Nephron progenitor cell (in vitro differentiated cells): ENCODE measurements around the gene UTS2R.
A peak's percentile ranks its signal among the peaks of the same experiment; 100 is the strongest.

Experiments
- DNase-seq: peaks from one replicate; pipeline ENCODE4 v3.0.0; 2021
- H3K27ac Mint-ChIP-seq: 2 replicates; pipeline ENCODE4 v1.8.0; 2021; ENCODE audit warnings: mild to moderate bottlenecking, moderate library complexity, mixed read lengths
- H3K27me3 Mint-ChIP-seq: 2 replicates; pipeline ENCODE4 v1.8.0; 2021; ENCODE audit warnings: mild to moderate bottlenecking, low read depth, mixed read lengths; ENCODE audit not compliant: poor library complexity
- H3K36me3 Mint-ChIP-seq: 2 replicates; pipeline ENCODE4 v1.8.0; 2021; ENCODE audit warnings: low read depth, mixed read lengths
- H3K4me1 Mint-ChIP-seq: 2 replicates; pipeline ENCODE4 v1.8.0; 2021; ENCODE audit warnings: mixed read lengths
- H3K4me3 Mint-ChIP-seq: 2 replicates; pipeline ENCODE4 v1.8.0; 2021; ENCODE audit warnings: mild to moderate bottlenecking, moderate library complexity, mixed read lengths
- H3K9me3 Mint-ChIP-seq: 2 replicates; pipeline ENCODE4 v1.8.0; 2021; ENCODE audit warnings: mild to moderate bottlenecking, moderate library complexity, mixed read lengths
- TF ChIP-seq, protein P1 (sequence below): fragments of 200-600 bp; sonication (generic); IDR thresholded peaks from 2 replicates; pipeline ENCODE4 v1.5.0; 2021; ENCODE audit warnings: antibody characterized with exemption

The UTS2R gene

DNA sequence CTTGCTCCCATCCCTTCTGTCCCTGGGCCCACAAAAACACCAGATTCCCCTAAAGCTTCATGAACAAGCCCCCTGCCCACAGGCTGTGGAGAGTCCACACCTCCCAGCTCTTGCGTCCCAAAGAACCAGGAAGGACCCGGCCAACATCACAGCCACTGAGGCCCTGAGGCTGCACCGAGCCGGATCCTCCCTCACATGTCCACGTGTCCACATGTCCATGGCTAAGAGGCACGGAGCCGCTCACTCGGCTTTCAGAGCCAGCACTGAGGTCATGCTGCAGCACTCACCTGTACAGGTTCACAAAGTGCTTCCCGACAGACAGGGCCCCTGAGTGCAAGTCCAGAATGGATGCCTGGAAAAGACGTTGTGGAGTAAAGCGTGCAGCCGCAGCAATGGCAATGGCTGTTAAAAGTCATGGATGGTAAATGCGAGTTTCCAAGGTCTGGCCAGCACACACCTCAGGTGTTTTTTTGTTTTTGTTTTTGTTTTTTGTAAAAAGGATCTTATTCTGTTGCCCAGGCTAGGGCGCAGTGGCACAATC is 34.6 kb downstream of the UTS2R start:
- H3K27me3 Mint-ChIP-seq: no peaks in the 10 kb centered on the region
- H3K9me3 Mint-ChIP-seq: no peaks in the 10 kb centered on the region
- H3K4me1 Mint-ChIP-seq: peaks cover 12% of the 10 kb centered on the region
- TF ChIP-seq, protein P1, sequence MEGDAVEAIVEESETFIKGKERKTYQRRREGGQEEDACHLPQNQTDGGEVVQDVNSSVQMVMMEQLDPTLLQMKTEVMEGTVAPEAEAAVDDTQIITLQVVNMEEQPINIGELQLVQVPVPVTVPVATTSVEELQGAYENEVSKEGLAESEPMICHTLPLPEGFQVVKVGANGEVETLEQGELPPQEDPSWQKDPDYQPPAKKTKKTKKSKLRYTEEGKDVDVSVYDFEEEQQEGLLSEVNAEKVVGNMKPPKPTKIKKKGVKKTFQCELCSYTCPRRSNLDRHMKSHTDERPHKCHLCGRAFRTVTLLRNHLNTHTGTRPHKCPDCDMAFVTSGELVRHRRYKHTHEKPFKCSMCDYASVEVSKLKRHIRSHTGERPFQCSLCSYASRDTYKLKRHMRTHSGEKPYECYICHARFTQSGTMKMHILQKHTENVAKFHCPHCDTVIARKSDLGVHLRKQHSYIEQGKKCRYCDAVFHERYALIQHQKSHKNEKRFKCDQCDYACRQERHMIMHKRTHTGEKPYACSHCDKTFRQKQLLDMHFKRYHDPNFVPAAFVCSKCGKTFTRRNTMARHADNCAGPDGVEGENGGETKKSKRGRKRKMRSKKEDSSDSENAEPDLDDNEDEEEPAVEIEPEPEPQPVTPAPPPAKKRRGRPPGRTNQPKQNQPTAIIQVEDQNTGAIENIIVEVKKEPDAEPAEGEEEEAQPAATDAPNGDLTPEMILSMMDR: no peak
- peaks cover 26% of the 10 kb centered on the region for H3K36me3 Mint-ChIP-seq
- no peak overlapping the region for H3K4me3 Mint-ChIP-seq
- no peak overlapping the region for H3K27ac Mint-ChIP-seq
- no peak for DNase-seq

DNA sequence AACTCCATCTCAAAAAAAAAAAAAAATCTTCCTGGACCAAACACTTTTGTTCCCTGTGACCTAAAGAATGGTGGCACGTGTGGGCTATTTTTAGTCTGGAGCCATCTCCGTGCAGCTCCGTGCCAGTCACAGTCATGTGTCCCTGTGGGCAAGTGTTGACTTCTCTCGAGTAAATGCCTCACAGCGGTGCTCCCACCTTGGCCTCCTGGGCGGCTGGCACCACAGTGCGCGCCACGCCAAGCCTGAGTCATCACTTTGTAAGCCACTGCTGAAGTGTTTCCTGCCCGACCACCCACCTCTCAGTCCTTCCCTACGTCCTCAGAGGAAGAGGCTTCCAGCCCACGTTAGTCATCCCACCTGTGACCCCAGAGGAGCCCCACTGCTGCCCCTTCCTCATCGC is 35.7 kb downstream of the UTS2R start:
- Mint-ChIP-seq H3K4me3 (no peak overlapping the region), H3K36me3 (peaks cover 20% of the 10 kb centered on the region), H3K9me3 (no peaks in the 10 kb centered on the region), H3K4me1 (peaks cover 12% of the 10 kb centered on the region), H3K27me3 (no peaks in the 10 kb centered on the region), H3K27ac (no peak overlapping the region)
- TF ChIP-seq, protein P1: no peak
- DNase-seq: no peak

DNA sequence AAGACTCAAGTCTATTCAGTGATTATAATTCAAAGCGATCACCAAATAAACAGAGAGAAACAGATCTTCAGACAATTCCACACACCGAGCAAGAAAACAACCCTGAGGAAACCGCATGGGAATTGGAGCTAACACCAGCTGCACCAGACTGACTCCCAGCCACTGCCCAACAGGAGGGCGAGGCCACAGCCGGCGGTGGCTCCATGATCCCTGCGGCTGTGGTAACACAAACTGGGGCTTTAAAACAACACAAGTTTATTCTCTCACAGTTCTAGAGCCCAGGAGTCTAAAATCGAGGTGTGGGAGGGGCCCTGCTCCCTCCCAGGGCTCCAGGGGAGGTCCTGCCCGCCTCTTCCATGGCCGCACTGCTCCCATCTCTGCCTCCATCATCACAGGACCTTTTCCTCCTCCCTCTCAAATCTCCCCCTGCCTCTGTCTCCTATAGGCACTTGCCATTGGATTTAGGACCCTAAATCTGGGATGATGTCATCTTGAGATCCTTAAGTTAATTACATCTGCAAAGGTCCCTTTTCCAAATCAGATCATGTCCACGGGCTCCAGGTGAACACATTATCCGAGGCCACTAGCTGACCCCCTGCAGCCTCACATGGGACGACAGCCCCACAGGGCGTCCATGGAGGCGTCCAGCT is 36.8 kb downstream of the UTS2R start:
- DNase-seq: no peak
- peaks cover 15% of the 10 kb centered on the region for H3K36me3 Mint-ChIP-seq
- TF ChIP-seq, protein P1: no peak
- H3K27me3 Mint-ChIP-seq: no peaks in the 10 kb centered on the region
- H3K4me1 Mint-ChIP-seq: peaks cover 12% of the 10 kb centered on the region
- H3K9me3 Mint-ChIP-seq: no peaks in the 10 kb centered on the region
- peak overlapping the region; percentile 69 for H3K27ac Mint-ChIP-seq
- no peak overlapping the region for H3K4me3 Mint-ChIP-seq

DNA sequence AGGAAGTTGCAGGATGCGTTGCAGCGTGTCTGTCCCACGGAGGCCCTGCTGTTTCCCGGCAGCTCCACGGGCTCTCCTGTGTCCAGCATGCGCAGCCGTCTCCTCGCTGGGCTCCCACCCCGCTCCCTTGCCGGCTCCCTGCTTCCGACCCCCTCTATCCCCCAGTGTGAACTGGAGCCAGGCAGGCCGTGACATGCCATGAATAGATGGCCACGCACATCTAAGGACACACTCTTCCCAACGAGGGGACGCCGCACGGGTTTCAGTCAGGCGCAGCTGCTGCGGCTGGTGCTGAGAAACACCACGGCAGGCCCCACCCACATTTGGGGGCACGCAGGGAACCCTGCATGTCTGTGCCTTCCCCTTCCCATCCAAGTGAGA is 37.4 kb downstream of the UTS2R start:
- TF ChIP-seq, protein P1: no peak
- Mint-ChIP-seq H3K4me1 (peaks cover 12% of the 10 kb centered on the region), H3K27me3 (no peaks in the 10 kb centered on the region), H3K4me3 (no peak overlapping the region), H3K9me3 (no peaks in the 10 kb centered on the region), H3K27ac (no peak overlapping the region), H3K36me3 (peaks cover 15% of the 10 kb centered on the region)
- DNase-seq: no peak

DNA sequence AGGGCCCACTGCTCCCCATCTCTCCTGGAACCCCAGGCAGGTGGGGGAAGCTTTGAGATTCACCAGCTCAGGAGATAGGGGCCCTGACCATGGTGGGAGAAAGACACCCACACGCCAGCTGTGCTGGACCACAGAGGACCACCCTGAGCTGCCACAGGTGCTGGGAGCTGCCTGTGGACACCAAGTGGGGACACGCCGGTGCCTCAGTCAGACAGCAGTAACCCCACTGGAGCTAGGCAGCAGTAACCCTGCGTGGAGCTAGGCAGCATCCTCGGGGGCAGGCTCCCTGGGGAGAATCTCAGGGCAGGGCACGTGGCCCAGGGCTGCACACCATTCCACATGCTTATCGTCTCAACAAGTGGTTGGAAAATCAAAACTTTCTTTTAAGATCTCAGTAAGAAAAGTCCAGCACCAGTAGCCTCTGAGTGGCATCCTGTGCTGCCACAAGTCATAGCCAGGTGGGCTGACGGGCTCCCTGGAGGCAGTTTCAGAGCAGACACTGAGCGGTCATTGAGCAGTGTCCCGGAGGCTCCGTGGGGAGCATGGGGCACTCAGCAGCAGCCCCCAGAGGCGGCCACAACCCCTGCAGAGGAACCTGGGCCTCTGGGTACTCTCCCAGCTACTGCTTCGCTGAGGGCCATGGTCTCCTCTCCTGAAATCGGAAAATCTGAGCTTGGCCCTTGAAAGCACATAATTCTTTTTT is 38.6 kb downstream of the UTS2R start:
- no peak overlapping the region for H3K4me3 Mint-ChIP-seq
- TF ChIP-seq, protein P1: no peak
- H3K36me3 Mint-ChIP-seq: peaks cover 17% of the 10 kb centered on the region
- H3K9me3 Mint-ChIP-seq: no peaks in the 10 kb centered on the region
- DNase-seq: no peak
- peaks cover 22% of the 10 kb centered on the region for H3K4me1 Mint-ChIP-seq
- H3K27me3 Mint-ChIP-seq: no peaks in the 10 kb centered on the region
- no peak overlapping the region for H3K27ac Mint-ChIP-seq
